IPS DF 6.9 (cell line): Measurements from ENCODE around the gene FBXO41.

Source experiments
- DNase-seq: peaks from one replicate; pipeline ENCODE4 v3.0.0-alpha.2; 2013; ENCODE audit warnings: low read depth, low spot score
- H3K27ac ChIP-seq: one replicate; pipeline ENCODE4 v1.5.1; 2013; ENCODE audit warnings: low read length, control low read depth
- H3K27me3 ChIP-seq: 2 replicates; pipeline ENCODE4 v1.6.1; 2013; ENCODE audit warnings: mild to moderate bottlenecking, low read length; ENCODE audit not compliant: control insufficient read depth, insufficient read depth
- H3K36me3 ChIP-seq: 2 replicates; pipeline ENCODE4 v1.6.1; 2013; ENCODE audit warnings: low read length; ENCODE audit not compliant: control insufficient read depth, insufficient read depth
- H3K4me1 ChIP-seq: 2 replicates; pipeline ENCODE4 v1.6.1; 2013; ENCODE audit warnings: low read length; ENCODE audit not compliant: control insufficient read depth, insufficient read depth
- H3K4me3 ChIP-seq: 2 replicates; pipeline ENCODE4 v1.5.1; 2013; ENCODE audit warnings: mild to moderate bottlenecking, low read length
- H3K9me3 ChIP-seq: 2 replicates; pipeline ENCODE4 v1.6.1; 2013; ENCODE audit warnings: low read length, inconsistent platforms; ENCODE audit not compliant: control insufficient read depth, insufficient read depth
- WGBS: extraction: QIAGEN DNeasy Blood & Tissue Kit; methylation state at CpG from one replicate; pipeline ENCODE4 v1.1.7; 2013; ENCODE audit warnings: mixed read lengths, missing lambda C conversion rate; ENCODE audit not compliant: insufficient read length, insufficient coverage; 5-methylcytosine and 5-hydroxymethylcytosine counted together

The FBXO41 gene

GRCh38 chr2:73232403-73233153, 51.7 kb downstream of the FBXO41 start:
- no CpG with 5 or more reads among the region's 37 CpGs for WGBS
- DNase-seq, result no peak

GRCh38 chr2:73228631-73229030, 55.6 kb downstream of the FBXO41 start:
- no peaks in the 10 kb centered on the region for H3K9me3 ChIP-seq
- peaks cover 6% of the 10 kb centered on the region for H3K36me3 ChIP-seq
- no peak overlapping the region for H3K27ac ChIP-seq
- H3K4me3 ChIP-seq, result no peak overlapping the region
- H3K4me1 ChIP-seq, result peaks cover 2% of the 10 kb centered on the region; the same call in 1 of the 2 replicates
- WGBS, result no CpG with 5 or more reads among the region's 14 CpGs
- no peaks in the 10 kb centered on the region for H3K27me3 ChIP-seq
- DNase-seq, result no peak

More at GRCh38 chr2:73232403-73233153, 51.7 kb downstream of the FBXO41 start:
- no peak overlapping the region for H3K27ac ChIP-seq
- no peaks in the 10 kb centered on the region for H3K27me3 ChIP-seq
- H3K4me1 ChIP-seq, result peaks cover 2% of the 10 kb centered on the region; the same call in 1 of the 2 replicates
- peak overlapping the region; percentile 74 for H3K4me3 ChIP-seq
- H3K9me3 ChIP-seq, result no peaks in the 10 kb centered on the region
- no peaks in the 10 kb centered on the region for H3K36me3 ChIP-seq

- no peak overlapping the region for H3K27ac ChIP-seq
- no CpG with 5 or more reads among the region's 3 CpGs for WGBS
- DNase-seq, result no peak
- H3K27me3 ChIP-seq, result no peaks in the 10 kb centered on the region
- H3K4me1 ChIP-seq, result no peaks in the 10 kb centered on the region
- no peaks in the 10 kb centered on the region for H3K9me3 ChIP-seq
- H3K36me3 ChIP-seq, result peaks cover 13% of the 10 kb centered on the region
- no peak overlapping the region for H3K4me3 ChIP-seq
Measured at GRCh38 chr2:73227086-73227485, 57.2 kb downstream of the FBXO41 start.

GRCh38 chr2:73225513-73226360, 58.5 kb downstream of the FBXO41 start:
- Histone ChIP-seq H3K27ac (no peak overlapping the region), H3K36me3 (peaks cover 16% of the 10 kb centered on the region)
- no peak for DNase-seq

GRCh38 chr2:73223821-73224220, 60.5 kb downstream of the FBXO41 start:
- H3K27me3 ChIP-seq, result no peaks in the 10 kb centered on the region
- no CpG with 5 or more reads among the region's 4 CpGs for WGBS
- no peak for DNase-seq
- H3K27ac ChIP-seq, result no peak overlapping the region
- no peak overlapping the region for H3K4me3 ChIP-seq
- H3K36me3 ChIP-seq, result peaks cover 16% of the 10 kb centered on the region
- no peaks in the 10 kb centered on the region for H3K4me1 ChIP-seq
- H3K9me3 ChIP-seq, result no peaks in the 10 kb centered on the region

More at GRCh38 chr2:73225513-73226360, 58.5 kb downstream of the FBXO41 start:
- no peaks in the 10 kb centered on the region for H3K9me3 ChIP-seq
- H3K27me3 ChIP-seq, result no peaks in the 10 kb centered on the region
- WGBS, result no CpG with 5 or more reads among the region's 9 CpGs
- no peak overlapping the region for H3K4me3 ChIP-seq
- H3K4me1 ChIP-seq, result no peaks in the 10 kb centered on the region

- Histone ChIP-seq H3K4me3 (no peak overlapping the region), H3K4me1 (peaks cover 2% of the 10 kb centered on the region; the same call in 1 of the 2 replicates), H3K27me3 (no peaks in the 10 kb centered on the region), H3K36me3 (peaks cover 9% of the 10 kb centered on the region; the same call in 1 of the 2 replicates), H3K9me3 (no peaks in the 10 kb centered on the region), H3K27ac (no peak overlapping the region)
- no peak for DNase-seq
Measured at GRCh38 chr2:73218298-73218697, 66.0 kb downstream of the FBXO41 start.

- H3K27me3 ChIP-seq, result no peaks in the 10 kb centered on the region
- no peak overlapping the region for H3K4me3 ChIP-seq
- H3K36me3 ChIP-seq, result peaks cover 7% of the 10 kb centered on the region; the same call in 1 of the 2 replicates
- peaks cover 2% of the 10 kb centered on the region; the same call in 1 of the 2 replicates for H3K4me1 ChIP-seq
- no peak overlapping the region for H3K27ac ChIP-seq
- no peaks in the 10 kb centered on the region for H3K9me3 ChIP-seq
- no peak for DNase-seq
- WGBS, result no CpG with 5 or more reads among the region's 2 CpGs
Measured at GRCh38 chr2:73217826-73218225, 66.5 kb downstream of the FBXO41 start.

- no peak overlapping the region for H3K4me3 ChIP-seq
- no peak for DNase-seq
- peaks cover 2% of the 10 kb centered on the region; the same call in 1 of the 2 replicates for H3K4me1 ChIP-seq
- no peaks in the 10 kb centered on the region for H3K27me3 ChIP-seq
- H3K9me3 ChIP-seq, result no peaks in the 10 kb centered on the region
- H3K27ac ChIP-seq, result no peak overlapping the region
- peaks cover 5% of the 10 kb centered on the region; the same call in 1 of the 2 replicates for H3K36me3 ChIP-seq
- no CpG with 5 or more reads among the region's 5 CpGs for WGBS
Measured at GRCh38 chr2:73217160-73217559, 67.1 kb downstream of the FBXO41 start.

GRCh38 chr2:73215254-73215653, 69.0 kb downstream of the FBXO41 start:
- Histone ChIP-seq H3K36me3 (no peaks in the 10 kb centered on the region; the same call in 1 of the 2 replicates), H3K4me3 (no peak overlapping the region), H3K27ac (no peak overlapping the region), H3K27me3 (no peaks in the 10 kb centered on the region), H3K9me3 (no peaks in the 10 kb centered on the region), H3K4me1 (peaks cover 2% of the 10 kb centered on the region; the same call in 1 of the 2 replicates)
- DNase-seq, result no peak
- WGBS, result no CpG with 5 or more reads among the region's 4 CpGs
